Measurements from ENCODE around the gene THRB. TPM values are rescaled to one million over a fixed set of nuclear protein-coding genes. Genes with fewer than 3 reads are reported as not detected.

The THRB gene
- total RNA-seq, 2 donors from 2014 or later = 0.24 to 0.26 TPM

GRCh38 chr3:24525557-24525956 is 30.9 kb upstream of the THRB start:
- peaks cover 10% of the 10 kb centered on the region for H3K4me1 ChIP-seq (ENCODE audit: control insufficient read depth, insufficient read depth, low read length)
- TF ChIP-seq, protein P1, sequence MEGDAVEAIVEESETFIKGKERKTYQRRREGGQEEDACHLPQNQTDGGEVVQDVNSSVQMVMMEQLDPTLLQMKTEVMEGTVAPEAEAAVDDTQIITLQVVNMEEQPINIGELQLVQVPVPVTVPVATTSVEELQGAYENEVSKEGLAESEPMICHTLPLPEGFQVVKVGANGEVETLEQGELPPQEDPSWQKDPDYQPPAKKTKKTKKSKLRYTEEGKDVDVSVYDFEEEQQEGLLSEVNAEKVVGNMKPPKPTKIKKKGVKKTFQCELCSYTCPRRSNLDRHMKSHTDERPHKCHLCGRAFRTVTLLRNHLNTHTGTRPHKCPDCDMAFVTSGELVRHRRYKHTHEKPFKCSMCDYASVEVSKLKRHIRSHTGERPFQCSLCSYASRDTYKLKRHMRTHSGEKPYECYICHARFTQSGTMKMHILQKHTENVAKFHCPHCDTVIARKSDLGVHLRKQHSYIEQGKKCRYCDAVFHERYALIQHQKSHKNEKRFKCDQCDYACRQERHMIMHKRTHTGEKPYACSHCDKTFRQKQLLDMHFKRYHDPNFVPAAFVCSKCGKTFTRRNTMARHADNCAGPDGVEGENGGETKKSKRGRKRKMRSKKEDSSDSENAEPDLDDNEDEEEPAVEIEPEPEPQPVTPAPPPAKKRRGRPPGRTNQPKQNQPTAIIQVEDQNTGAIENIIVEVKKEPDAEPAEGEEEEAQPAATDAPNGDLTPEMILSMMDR (conservative IDR thresholded peaks at IDR 0.05) = no peak
- Mint-ChIP-seq H3K36me3 (ENCODE audit: low read depth) (no peaks in the 10 kb centered on the region), H3K27me3 (ENCODE audit: insufficient read depth) (peaks cover 29% of the 10 kb centered on the region), H3K27ac (no peak overlapping the region), H3K4me3 (no peak overlapping the region), H3K4me1 (peaks cover 32% of the 10 kb centered on the region), H3K9me3 (no peaks in the 10 kb centered on the region)
- 94% methylated on average over 1 of the region's 1 CpG; no CpG with 5 or more reads in 1 of the 2 experiments for WGBS, 2 experiments (ENCODE audit: insufficient coverage in 1 of 2, insufficient read length in 1 of 2)
- no peaks in the 10 kb centered on the region for H3K9me3 ChIP-seq (ENCODE audit: control insufficient read depth, low read length)
- no peak overlapping the region for H3K27ac ChIP-seq (ENCODE audit: low read depth, low read length)
- no peaks in the 10 kb centered on the region for H3K36me3 ChIP-seq (ENCODE audit: control insufficient read depth, insufficient read depth, low read length)
- DNase-seq = no peak
- no peak overlapping the region for H3K9ac ChIP-seq (ENCODE audit: extremely low read depth, low read length, poor library complexity, severe bottlenecking)
- peaks cover 19% of the 10 kb centered on the region for H3K27me3 ChIP-seq (ENCODE audit: control insufficient read depth, insufficient read depth, low read length, poor library complexity, severe bottlenecking)
- no peak overlapping the region for H3K4me3 ChIP-seq (ENCODE audit: low read length)

DNA sequence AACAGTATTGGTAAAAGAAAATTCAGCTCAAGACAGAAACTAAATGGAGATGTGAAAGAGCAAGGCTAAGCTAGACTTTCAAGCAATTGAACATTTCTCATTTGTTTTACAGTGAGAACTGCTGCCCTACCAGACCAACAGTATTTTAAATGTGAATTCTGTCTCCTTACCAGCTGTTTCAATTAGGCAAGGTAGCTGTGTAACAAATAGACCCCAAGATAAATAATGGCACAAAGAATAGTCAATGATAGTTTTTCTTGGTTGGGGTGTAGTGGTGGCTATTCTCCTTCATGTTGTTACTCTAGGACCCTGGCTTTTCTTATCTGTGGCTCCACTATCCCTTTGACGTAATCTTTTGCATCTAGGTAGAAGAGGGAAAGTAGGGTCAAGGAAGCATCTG is 30.4 kb upstream of the THRB start:
- Mint-ChIP-seq H3K27me3 (ENCODE audit: insufficient read depth) (peaks cover 35% of the 10 kb centered on the region), H3K27ac (no peak overlapping the region), H3K9me3 (no peaks in the 10 kb centered on the region), H3K36me3 (ENCODE audit: low read depth) (no peaks in the 10 kb centered on the region), H3K4me1 (peaks cover 32% of the 10 kb centered on the region), H3K4me3 (no peak overlapping the region)
- no peaks in the 10 kb centered on the region for H3K36me3 ChIP-seq (ENCODE audit: control insufficient read depth, insufficient read depth, low read length)
- H3K27me3 ChIP-seq (ENCODE audit: control insufficient read depth, insufficient read depth, low read length, poor library complexity, severe bottlenecking) = peaks cover 24% of the 10 kb centered on the region
- no peak overlapping the region for H3K9ac ChIP-seq (ENCODE audit: extremely low read depth, low read length, poor library complexity, severe bottlenecking)
- no peaks in the 10 kb centered on the region for H3K9me3 ChIP-seq (ENCODE audit: control insufficient read depth, low read length)
- no peak overlapping the region for H3K27ac ChIP-seq (ENCODE audit: low read depth, low read length)
- no peak for DNase-seq
- H3K4me1 ChIP-seq (ENCODE audit: control insufficient read depth, insufficient read depth, low read length) = peaks cover 10% of the 10 kb centered on the region
- H3K4me3 ChIP-seq (ENCODE audit: low read length) = no peak overlapping the region
- WGBS, 2 experiments (ENCODE audit: insufficient coverage in 1 of 2, insufficient read length in 1 of 2) = 96 to 100% methylated on average over 1 of the region's 1 CpG
- TF ChIP-seq, protein P1 (conservative IDR thresholded peaks at IDR 0.05) = no peak

DNA sequence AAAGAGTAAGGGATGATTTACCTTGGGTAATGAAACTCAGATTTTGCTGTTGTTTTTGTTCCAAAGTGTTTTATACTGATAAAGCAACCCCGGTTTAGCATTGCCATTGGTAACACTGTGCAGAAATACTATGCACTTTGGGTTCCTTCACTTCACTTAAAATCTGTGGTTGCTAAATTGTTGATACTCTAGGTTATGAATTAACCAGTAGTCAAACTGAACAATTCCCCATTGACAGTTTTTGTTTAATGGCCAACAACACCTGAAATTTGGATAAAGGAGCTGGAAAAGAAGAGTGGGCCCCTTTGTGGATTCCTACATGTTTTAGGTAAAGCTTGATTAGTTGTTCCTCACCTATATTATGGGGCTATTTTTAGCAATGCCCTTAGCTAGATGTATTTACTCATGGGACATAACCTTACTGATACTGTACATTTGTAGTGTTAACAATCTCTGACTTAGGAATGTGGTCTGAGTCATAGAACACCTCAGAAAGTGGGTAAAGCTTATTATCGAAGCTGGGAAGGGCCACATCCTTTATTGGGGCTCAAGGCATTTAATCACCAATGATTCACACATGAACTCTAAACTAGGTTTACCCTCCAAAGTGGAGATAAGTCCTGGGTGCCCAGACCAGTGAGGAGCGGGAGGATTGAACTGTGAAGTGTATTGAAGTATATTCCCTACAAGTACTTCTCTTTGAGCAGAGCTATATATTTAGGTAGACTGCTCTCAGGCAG is 29.5 kb upstream of the THRB start:
- no peaks in the 10 kb centered on the region for H3K9me3 Mint-ChIP-seq
- no peak overlapping the region for H3K4me3 Mint-ChIP-seq
- no peaks in the 10 kb centered on the region for H3K9me3 ChIP-seq (ENCODE audit: control insufficient read depth, low read length)
- no peak for DNase-seq
- TF ChIP-seq, protein P1 (conservative IDR thresholded peaks at IDR 0.05) = no peak
- H3K4me1 ChIP-seq (ENCODE audit: control insufficient read depth, insufficient read depth, low read length) = peaks cover 10% of the 10 kb centered on the region
- peaks cover 32% of the 10 kb centered on the region for H3K4me1 Mint-ChIP-seq
- no peaks in the 10 kb centered on the region for H3K36me3 Mint-ChIP-seq (ENCODE audit: low read depth)
- H3K4me3 ChIP-seq (ENCODE audit: low read length) = no peak overlapping the region
- no peak overlapping the region for H3K9ac ChIP-seq (ENCODE audit: extremely low read depth, low read length, poor library complexity, severe bottlenecking)
- H3K36me3 ChIP-seq (ENCODE audit: control insufficient read depth, insufficient read depth, low read length) = no peaks in the 10 kb centered on the region
- peaks cover 33% of the 10 kb centered on the region for H3K27me3 ChIP-seq (ENCODE audit: control insufficient read depth, insufficient read depth, low read length, poor library complexity, severe bottlenecking)
- H3K27ac ChIP-seq (ENCODE audit: low read depth, low read length) = no peak overlapping the region
- 97 to 100% methylated on average over 1 to 3 of the region's 3 CpGs for WGBS, 2 experiments (ENCODE audit: insufficient coverage in 1 of 2, insufficient read length in 1 of 2)
- no peak overlapping the region for H3K27ac Mint-ChIP-seq
- H3K27me3 Mint-ChIP-seq (ENCODE audit: insufficient read depth) = peaks cover 43% of the 10 kb centered on the region
